HEK293T (cell line): ENCODE measurements around the gene BUD13.

ENCODE experiments used
- ARNT ChIP-seq: fragments of 450-650 bp; IDR thresholded peaks from 2 replicates; pipeline ENCODE4 v1.6.1; 2017; ENCODE audit warnings: mild to moderate bottlenecking
- BHLHE40 ChIP-seq: fragments of 450-650 bp; IDR thresholded peaks from 2 replicates; pipeline ENCODE4 v1.6.1; 2016; ENCODE audit warnings: mild to moderate bottlenecking, moderate library complexity, borderline replicate concordance
- FOXK2 ChIP-seq: fragments of 450-650 bp; IDR thresholded peaks from 2 replicates; pipeline ENCODE4 v1.6.1; 2016; ENCODE audit warnings: mild to moderate bottlenecking
- FOXM1 ChIP-seq: fragments of 450-650 bp; IDR thresholded peaks from 2 replicates; pipeline ENCODE4 v1.6.1; 2017; ENCODE audit warnings: mild to moderate bottlenecking, borderline replicate concordance
- HDGF ChIP-seq: fragments of 450-650 bp; IDR thresholded peaks from 2 replicates; pipeline ENCODE4 v1.6.1; 2017; ENCODE audit warnings: antibody characterized with exemption, borderline replicate concordance
- NFRKB ChIP-seq: fragments of 450-650 bp; IDR thresholded peaks from 2 replicates; pipeline ENCODE4 v1.6.1; 2016; ENCODE audit warnings: mild to moderate bottlenecking, moderate library complexity
- PKNOX1 ChIP-seq: fragments of 450-650 bp; IDR thresholded peaks from 2 replicates; pipeline ENCODE4 v1.6.1; 2016
- SP1 ChIP-seq: fragments of 450-650 bp; IDR thresholded peaks from 2 replicates; pipeline ENCODE4 v1.6.1; 2017
- SUZ12 ChIP-seq: fragments of 450-650 bp; IDR thresholded peaks from 2 replicates; pipeline ENCODE4 v1.6.1; 2016; ENCODE audit warnings: mild to moderate bottlenecking
- TARDBP ChIP-seq: fragments of 450-650 bp; IDR thresholded peaks from 2 replicates; pipeline ENCODE4 v1.6.1; 2016

GRCh38 chr11:116775975-116776374 lies 3.2 kb upstream of the BUD13 start:
- TF ChIP-seq SP1 (no peak), FOXK2 (no peak), BHLHE40 (no peak), FOXM1 (no peak), HDGF (no peak), TARDBP (no peak), SUZ12 (no peak), ARNT (no peak), PKNOX1 (no peak), NFRKB (no peak)
